ENCODE data around the gene NDE1.

GRCh38 chr16:15608398-15609285 lies 41.4 kb upstream of the NDE1 start:
- TF ChIP-seq POLR2AphosphoS5 (IDR thresholded peaks at IDR 0.05; ENCODE audit: low read depth, low read length), result no peak
- TF ChIP-seq POLR2A (IDR thresholded peaks at IDR 0.05; ENCODE audit: low read depth, low read length), result no peak
- no peak for TF ChIP-seq TAF1 (IDR thresholded peaks at IDR 0.05; ENCODE audit: borderline replicate concordance, low read depth, low read length)

Measured in GM12892 (cell line).